HG02973 (cell line): Measurements from ENCODE around the gene ADAMTS9.
"Not testable (repeated sequence)": the region's sequence is repeated elsewhere in the genome, so short reads cannot be mapped to it uniquely, and the experiment has no call there.

Experiments used
- ATAC-seq: cut with Tn5 transposase; IDR thresholded peaks from one replicate; pipeline ENCODE4 v1.9.1; 2021; ENCODE audit warnings: moderate library complexity; ENCODE audit not compliant: unreplicated experiment

The ADAMTS9 gene

DNA sequence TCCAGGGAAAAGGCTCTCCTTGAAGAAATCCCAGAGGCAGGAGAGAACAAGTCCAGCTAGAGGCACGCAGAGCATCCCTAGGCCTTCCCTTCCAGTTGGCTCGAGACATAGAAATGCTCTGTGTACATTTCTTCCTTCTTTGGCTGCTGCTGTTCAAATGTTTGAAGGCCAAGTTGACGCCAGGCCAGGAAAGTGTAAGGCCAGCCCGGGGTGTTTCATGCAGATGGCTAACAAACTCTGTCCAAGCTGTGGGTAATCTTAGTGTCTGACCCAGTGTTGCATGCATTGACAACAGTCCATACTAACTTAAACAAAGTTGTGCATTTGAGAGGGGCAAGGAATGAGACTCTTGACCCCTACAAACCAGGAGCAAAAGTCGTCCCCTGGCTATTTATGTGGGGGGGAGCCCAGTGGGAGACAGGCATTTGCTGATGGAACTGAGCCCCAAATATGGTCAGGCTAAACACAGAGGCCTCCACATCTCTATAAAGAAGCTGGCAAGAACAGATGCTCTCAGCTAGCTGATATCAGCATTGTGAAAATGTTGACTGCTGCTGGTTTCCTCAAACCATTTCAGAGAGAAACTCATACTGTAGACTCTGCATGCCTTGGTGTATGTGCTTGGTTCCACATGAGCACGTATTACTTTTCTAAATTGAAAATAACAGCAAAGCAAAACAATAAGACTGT lies 139.5 kb downstream of the ADAMTS9 start:
- ATAC-seq: no peak

GRCh38 chr3:64546856-64547255 lies 140.9 kb downstream of the ADAMTS9 start:
- ATAC-seq: no peak

GRCh38 chr3:64545239-64545638 lies 142.6 kb downstream of the ADAMTS9 start:
- ATAC-seq: not testable (repeated sequence)

DNA sequence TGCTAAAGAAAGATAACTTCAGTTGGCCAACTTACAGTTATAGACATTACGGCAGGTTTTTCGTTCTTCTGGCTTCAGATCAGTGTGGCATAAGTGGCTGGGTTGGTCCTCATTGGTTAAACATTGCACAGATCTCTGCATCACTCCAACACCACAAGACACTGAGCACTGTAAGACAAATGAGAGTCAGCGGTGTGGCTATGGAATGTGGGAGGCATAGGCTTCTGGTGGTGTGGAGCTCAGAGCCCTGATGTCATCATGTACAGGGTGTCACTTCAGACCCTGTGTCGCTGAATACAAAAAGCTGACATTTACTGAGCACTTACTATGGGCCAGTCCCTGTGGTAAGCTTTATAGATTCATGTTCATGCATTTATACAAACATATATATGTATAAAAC lies 146.0 kb downstream of the ADAMTS9 start:
- no peak for ATAC-seq

DNA sequence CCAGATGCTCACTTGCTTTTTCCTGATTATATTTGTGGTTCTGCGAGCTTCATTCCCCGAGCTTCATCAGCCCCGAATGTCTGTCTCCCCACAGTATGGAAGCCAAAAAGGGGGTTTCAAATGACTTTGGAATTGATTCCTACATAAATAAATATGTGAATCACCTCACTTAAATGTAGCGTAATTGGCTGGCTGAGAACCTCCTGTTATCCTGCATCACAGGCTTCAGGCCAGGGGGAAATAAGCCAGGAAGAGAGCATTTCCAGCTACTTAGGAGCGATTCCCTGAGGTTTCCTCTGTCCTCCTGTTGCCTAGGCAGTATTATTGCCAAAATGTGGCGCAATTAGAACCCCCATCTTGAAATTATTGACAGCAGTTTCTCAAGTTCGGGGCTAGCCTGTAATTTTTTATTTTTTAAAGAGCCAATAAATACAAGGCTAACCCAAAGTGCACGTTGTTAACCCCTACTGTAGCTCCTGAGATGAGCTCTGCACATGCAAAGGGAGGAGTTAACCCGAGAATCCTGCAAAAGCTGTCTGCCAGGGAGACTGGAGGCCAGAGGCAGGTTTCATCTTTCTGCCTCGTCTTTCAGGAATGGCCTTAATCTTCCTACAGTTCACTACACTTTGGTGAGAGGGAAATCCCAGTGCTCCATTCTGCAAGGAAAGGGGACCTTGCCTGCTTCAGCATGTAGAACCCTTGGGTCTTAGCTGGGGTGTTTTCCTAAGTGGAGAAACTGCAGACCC lies 148.2 kb downstream of the ADAMTS9 start:
- no peak for ATAC-seq

DNA sequence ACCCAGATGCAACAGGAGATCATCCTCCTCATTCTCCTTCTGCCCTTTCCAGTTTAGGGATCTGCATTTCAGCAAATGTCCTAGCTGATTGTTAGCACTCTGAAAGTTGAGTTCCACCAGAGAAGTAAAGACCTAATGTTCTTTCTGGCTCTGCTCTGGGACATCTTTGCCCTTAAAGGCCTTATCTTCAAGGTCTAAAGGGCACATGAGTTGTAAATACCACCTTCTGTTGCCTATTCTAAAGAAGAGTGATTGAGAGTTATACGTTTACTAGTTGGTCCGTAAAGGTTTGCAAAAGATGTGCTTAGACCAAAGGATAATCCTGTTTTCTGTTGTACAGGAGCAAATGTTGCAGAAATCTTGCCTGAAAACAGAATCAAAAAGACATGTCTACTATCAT lies 151.6 kb downstream of the ADAMTS9 start:
- no peak for ATAC-seq

GRCh38 chr3:64533617-64534317 lies 154.0 kb downstream of the ADAMTS9 start:
- ATAC-seq: peak; percentile 99

DNA sequence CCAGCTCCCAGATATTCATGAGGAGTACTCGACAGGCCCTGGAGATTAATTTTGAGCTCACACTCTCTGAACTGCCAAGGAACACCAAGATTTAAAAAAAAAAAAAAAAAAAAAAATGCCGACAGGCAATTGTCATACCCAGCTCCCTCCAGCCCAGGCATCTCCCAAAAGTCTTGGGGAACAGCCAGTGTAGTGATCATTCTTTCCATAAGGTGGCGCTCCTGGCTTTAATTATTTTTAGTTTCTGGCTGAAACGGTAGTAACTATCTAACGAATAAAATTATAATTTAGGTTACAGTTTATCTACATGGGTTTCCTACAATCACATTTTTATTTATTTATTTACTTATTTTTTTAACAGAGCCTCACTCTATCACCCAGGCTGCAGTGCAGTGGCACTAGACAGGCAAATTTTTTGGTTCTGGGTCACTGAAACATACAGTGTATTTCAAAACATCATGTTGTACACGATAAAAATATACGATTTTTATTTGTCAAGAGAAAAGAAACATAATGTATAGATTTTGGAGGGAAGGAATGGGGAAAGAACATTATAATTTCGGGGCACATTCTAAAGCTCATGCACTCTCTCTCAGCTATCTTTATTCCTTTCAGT lies 157.3 kb downstream of the ADAMTS9 start:
- ATAC-seq: no peak

GRCh38 chr3:64523324-64523723 lies 164.5 kb downstream of the ADAMTS9 start:
- ATAC-seq: no peak

- no peak for ATAC-seq
These were observed 167.5 kb downstream of the ADAMTS9 start for GRCh38 chr3:64520334-64520733.

DNA sequence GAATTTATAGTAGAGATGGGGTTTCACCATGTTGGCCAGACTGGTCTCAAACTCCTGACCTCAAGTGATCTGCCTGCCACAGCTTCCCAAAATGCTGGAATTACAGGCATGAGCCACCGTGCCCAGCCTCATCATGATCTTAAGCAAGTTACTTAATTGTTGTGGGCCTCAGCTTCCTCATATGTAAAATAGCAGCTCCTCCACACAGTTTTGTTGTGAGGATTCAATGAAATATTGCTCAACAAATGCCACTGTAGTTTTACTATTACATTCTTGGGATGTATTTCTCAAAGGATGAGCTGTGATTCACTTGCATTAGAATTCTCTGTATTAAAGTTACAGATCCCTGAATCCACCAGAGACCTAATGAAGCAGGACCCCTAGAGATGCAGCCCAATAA lies 168.8 kb downstream of the ADAMTS9 start:
- no peak for ATAC-seq

DNA sequence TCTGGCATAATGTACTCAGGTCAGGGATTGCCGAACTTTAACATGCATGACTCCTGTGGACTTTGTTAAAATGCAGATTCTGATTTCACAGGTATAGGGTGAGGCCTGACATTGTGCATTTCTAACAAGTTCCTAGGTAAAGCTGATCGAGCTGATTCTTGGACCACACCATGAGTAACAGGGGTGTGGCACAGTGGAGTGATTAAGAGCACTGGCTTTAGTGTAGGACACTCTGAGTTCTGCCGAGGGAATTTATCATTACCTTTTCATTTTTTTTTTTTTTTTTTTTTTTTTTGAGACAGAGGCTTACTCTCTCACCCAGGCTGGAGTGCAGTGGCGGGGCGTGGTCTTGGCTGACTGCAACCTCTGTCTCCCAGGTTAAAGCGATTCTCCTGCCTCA lies 169.3 kb downstream of the ADAMTS9 start:
- no peak for ATAC-seq

DNA sequence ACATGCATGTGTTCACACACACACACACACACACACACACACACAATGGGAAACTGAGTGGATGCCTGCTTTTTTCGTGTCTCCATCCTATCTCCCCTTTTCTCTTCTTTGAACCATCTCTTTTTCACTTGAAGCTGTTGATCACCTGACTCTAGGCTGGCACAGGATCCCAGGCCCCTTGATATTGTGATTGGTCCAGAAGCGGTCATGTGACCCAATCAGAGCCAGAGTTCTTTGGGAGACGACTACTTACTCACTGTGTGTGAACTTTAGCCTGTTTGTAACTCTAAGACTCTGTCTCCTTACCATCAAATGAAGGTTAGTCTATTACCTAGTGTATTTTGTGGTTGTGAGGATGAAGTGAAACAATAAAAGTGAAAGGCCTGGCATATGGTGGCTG lies 172.9 kb downstream of the ADAMTS9 start:
- no peak for ATAC-seq

- no peak for ATAC-seq
These were observed 178.6 kb downstream of the ADAMTS9 start for GRCh38 chr3:64509206-64509605.

GRCh38 chr3:64508140-64508539 lies 179.7 kb downstream of the ADAMTS9 start:
- no peak for ATAC-seq

DNA sequence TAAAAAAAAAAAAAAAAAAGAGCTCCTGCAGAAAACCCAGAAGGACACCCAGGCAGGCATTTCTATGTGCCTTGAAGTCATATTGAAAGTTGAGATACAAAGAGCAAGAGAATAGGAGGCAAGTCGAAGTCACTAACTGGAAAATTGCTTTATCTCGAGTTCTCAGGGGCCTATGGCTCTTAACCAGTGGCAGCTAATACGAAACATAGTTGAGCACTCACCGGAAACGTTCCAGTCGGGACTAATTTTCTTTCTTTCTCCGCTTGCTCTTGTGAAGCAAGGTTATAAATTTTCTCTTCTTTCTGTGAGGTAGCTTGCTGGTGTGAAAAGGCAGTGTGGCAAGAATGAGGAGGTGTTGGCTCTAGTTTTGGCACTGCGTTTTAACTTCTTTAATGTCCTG lies 181.5 kb downstream of the ADAMTS9 start:
- ATAC-seq: no peak

GRCh38 chr3:64505419-64505818 lies 182.4 kb downstream of the ADAMTS9 start:
- ATAC-seq: no peak

DNA sequence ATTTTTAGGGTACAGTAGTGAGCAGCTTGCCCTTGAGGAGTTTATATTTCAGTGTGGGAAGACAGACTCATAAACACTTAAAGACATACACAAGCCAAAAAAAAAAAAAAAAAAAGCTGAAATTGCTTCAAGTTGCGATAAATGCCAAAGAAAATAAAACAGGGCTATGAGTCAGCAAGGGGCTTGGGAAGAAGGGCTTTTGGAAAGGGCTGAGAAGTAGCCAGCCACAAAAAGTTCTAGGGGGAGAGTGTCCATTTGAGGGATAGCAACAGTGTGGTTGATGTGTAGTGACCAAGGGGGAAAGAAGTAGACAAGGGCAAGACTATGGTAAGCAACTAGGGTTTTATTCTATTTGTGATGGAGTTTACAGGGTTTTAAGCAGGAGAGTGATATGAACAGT lies 185.5 kb downstream of the ADAMTS9 start:
- ATAC-seq: no peak

GRCh38 chr3:64501298-64501906 lies 186.4 kb downstream of the ADAMTS9 start:
- ATAC-seq: no peak

GRCh38 chr3:64496786-64497490 lies 190.9 kb downstream of the ADAMTS9 start:
- ATAC-seq: no peak
